ENCODE results near the gene BRIP1. TPM values are rescaled to one million over a fixed set of nuclear protein-coding genes. Genes with fewer than 3 reads are reported as not detected.

The BRIP1 gene
- total RNA-seq, 4 donors from 2014 or later: 0.13 to 0.42 (median 0.31) TPM

GRCh38 chr17:61738249-61738648, 125.1 kb downstream of the BRIP1 start:
- H3K27ac ChIP-seq (replicated peaks in 1 of 4): no peak overlapping the region
- no peaks in the 10 kb centered on the region for H3K27me3 ChIP-seq
- TF ChIP-seq EP300 (IDR thresholded peaks at IDR 0.05) (no peak), POLR2A (IDR thresholded peaks at IDR 0.05; ENCODE audit: low read depth) (no peak), POLR2AphosphoS5 (IDR thresholded peaks at IDR 0.05) (no peak), CTCF (IDR thresholded peaks at IDR 0.05) (no peak)
- no peak for DNase-seq (ENCODE audit: extremely low spot score)
- H3K36me3 ChIP-seq: no peaks in the 10 kb centered on the region
- intact Hi-C loops (cut with DNase I): no loop called here
- peaks cover 0 to 12% (median 11%) of the 10 kb centered on the region in 4 donors for H3K9me3 ChIP-seq
- no peak overlapping the region for H3K4me3 ChIP-seq
- no peaks in the 10 kb centered on the region for H3K4me1 ChIP-seq

- intact Hi-C loops (cut with DNase I): no loop called here
- Histone ChIP-seq H3K27ac (replicated peaks in 1 of 4) (no peak overlapping the region), H3K36me3 (no peaks in the 10 kb centered on the region), H3K4me3 (no peak overlapping the region), H3K9me3 (peaks cover 0 to 12% (median 11%) of the 10 kb centered on the region in 4 donors), H3K27me3 (no peaks in the 10 kb centered on the region), H3K4me1 (no peaks in the 10 kb centered on the region)
- WGBS: 98% methylated on average over 4 of the region's 4 CpGs
- no peak for DNase-seq (ENCODE audit: extremely low spot score)
- TF ChIP-seq POLR2AphosphoS5 (IDR thresholded peaks at IDR 0.05) (no peak), POLR2A (IDR thresholded peaks at IDR 0.05; ENCODE audit: low read depth) (no peak), CTCF (IDR thresholded peaks at IDR 0.05) (no peak), EP300 (IDR thresholded peaks at IDR 0.05) (no peak)
Observed at GRCh38 chr17:61737820-61738219, 125.5 kb downstream of the BRIP1 start.

- no peak overlapping the region for H3K4me3 ChIP-seq
- no peaks in the 10 kb centered on the region for H3K36me3 ChIP-seq
- H3K9me3 ChIP-seq: peaks cover 0 to 4% (median 3%) of the 10 kb centered on the region in 4 donors
- no peak overlapping the region for H3K27ac ChIP-seq (replicated peaks in 1 of 4)
- intact Hi-C loops (cut with DNase I): no loop called here
- no peaks in the 10 kb centered on the region for H3K27me3 ChIP-seq
- no peak for DNase-seq (ENCODE audit: extremely low spot score)
- H3K4me1 ChIP-seq: no peaks in the 10 kb centered on the region
- no peak for TF ChIP-seq POLR2AphosphoS5 (IDR thresholded peaks at IDR 0.05)
- TF ChIP-seq POLR2A (IDR thresholded peaks at IDR 0.05; ENCODE audit: low read depth): no peak
- no peak for TF ChIP-seq EP300 (IDR thresholded peaks at IDR 0.05)
- no peak for TF ChIP-seq CTCF (IDR thresholded peaks at IDR 0.05)
Observed at GRCh38 chr17:61736438-61736837, 126.9 kb downstream of the BRIP1 start.

GRCh38 chr17:61735807-61736206, 127.5 kb downstream of the BRIP1 start:
- Histone ChIP-seq H3K27me3 (no peaks in the 10 kb centered on the region), H3K4me1 (no peaks in the 10 kb centered on the region), H3K36me3 (no peaks in the 10 kb centered on the region), H3K9me3 (no peaks in the 10 kb centered on the region), H3K4me3 (no peak overlapping the region), H3K27ac (replicated peaks in 1 of 4) (no peak overlapping the region)
- intact Hi-C loops (cut with DNase I): no loop called here
- no peak for DNase-seq (ENCODE audit: extremely low spot score)
- no peak for TF ChIP-seq POLR2A (IDR thresholded peaks at IDR 0.05; ENCODE audit: low read depth)
- no peak for TF ChIP-seq EP300 (IDR thresholded peaks at IDR 0.05)
- no peak for TF ChIP-seq POLR2AphosphoS5 (IDR thresholded peaks at IDR 0.05)
- TF ChIP-seq CTCF (IDR thresholded peaks at IDR 0.05): no peak
- 96% methylated on average over 2 of the region's 2 CpGs for WGBS

GRCh38 chr17:61734466-61734865, 128.9 kb downstream of the BRIP1 start:
- no peak overlapping the region for H3K4me3 ChIP-seq
- intact Hi-C loops (cut with DNase I): no loop called here
- no peak for DNase-seq (ENCODE audit: extremely low spot score)

More at GRCh38 chr17:61734466-61734865, 128.9 kb downstream of the BRIP1 start:
- no peaks in the 10 kb centered on the region for H3K36me3 ChIP-seq
- H3K9me3 ChIP-seq: no peaks in the 10 kb centered on the region
- no peak for TF ChIP-seq CTCF (IDR thresholded peaks at IDR 0.05)
- TF ChIP-seq POLR2AphosphoS5 (IDR thresholded peaks at IDR 0.05): no peak
- no peak for TF ChIP-seq POLR2A (IDR thresholded peaks at IDR 0.05; ENCODE audit: low read depth)
- TF ChIP-seq EP300 (IDR thresholded peaks at IDR 0.05): no peak
- no peak overlapping the region for H3K27ac ChIP-seq (replicated peaks in 1 of 4)
- H3K4me1 ChIP-seq: no peaks in the 10 kb centered on the region
- no peaks in the 10 kb centered on the region for H3K27me3 ChIP-seq
